Gastroesophageal sphincter (tissue), 3 donors: ENCODE data around the gene SLC35E2B.
"Not testable (repeated sequence)": the region's sequence is repeated elsewhere in the genome, so short reads cannot be mapped to it uniquely, and the experiment has no call there.

ENCODE experiments used
- EP300 ChIP-seq: sonication (generic); formaldehyde crosslinking; IDR thresholded peaks from one replicate; pipeline ENCODE4 v1.6.1; 2017; ENCODE audit warnings: antibody characterized with exemption, mild to moderate bottlenecking
- POLR2A ChIP-seq, 2 donors: fragments of 450-650 bp; IDR thresholded peaks; one replicate each; pipeline ENCODE4 v1.6.1; 2017; ENCODE audit warnings: antibody characterized with exemption in 2 of 2, mild to moderate bottlenecking in 2 of 2, moderate library complexity in 1 of 2
- POLR2AphosphoS5 ChIP-seq: sonication (generic); formaldehyde crosslinking; IDR thresholded peaks from one replicate; pipeline ENCODE4 v1.6.1; 2017; ENCODE audit warnings: antibody characterized with exemption
- TF ChIP-seq, protein P1 (sequence below), 4 experiments: fragments of 200-600 bp in 2 of 4; fragments of 450-650 bp in 2 of 4; sonication (generic) in 1 of 4; IDR thresholded peaks; one replicate each; pipeline ENCODE4 v1.5.1; 2017 to 2019; ENCODE audit warnings: antibody characterized with exemption in 4 of 4, mild to moderate bottlenecking in 2 of 4, moderate library complexity in 2 of 4

DNA sequence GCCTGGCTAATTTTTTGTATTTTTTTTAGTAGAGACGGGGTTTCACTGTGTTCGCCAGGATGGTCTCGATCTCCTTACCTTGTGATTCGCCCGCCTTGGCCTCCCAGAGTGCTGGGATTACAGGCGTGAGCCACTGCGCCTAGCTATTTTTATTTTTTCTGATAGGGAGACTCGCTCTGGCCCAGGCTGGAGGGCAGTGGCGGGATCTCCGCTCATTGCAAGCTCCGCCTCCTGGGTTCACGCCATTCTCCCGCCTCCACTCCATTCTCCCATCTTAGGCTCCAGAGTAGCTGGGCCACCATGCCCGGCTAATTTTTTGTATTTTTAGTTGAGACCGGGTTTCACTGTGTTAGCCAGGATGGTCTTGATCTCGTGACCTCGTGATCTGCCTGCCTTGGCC lies 33.5 kb upstream of the SLC35E2B start:
- TF ChIP-seq, protein P1, sequence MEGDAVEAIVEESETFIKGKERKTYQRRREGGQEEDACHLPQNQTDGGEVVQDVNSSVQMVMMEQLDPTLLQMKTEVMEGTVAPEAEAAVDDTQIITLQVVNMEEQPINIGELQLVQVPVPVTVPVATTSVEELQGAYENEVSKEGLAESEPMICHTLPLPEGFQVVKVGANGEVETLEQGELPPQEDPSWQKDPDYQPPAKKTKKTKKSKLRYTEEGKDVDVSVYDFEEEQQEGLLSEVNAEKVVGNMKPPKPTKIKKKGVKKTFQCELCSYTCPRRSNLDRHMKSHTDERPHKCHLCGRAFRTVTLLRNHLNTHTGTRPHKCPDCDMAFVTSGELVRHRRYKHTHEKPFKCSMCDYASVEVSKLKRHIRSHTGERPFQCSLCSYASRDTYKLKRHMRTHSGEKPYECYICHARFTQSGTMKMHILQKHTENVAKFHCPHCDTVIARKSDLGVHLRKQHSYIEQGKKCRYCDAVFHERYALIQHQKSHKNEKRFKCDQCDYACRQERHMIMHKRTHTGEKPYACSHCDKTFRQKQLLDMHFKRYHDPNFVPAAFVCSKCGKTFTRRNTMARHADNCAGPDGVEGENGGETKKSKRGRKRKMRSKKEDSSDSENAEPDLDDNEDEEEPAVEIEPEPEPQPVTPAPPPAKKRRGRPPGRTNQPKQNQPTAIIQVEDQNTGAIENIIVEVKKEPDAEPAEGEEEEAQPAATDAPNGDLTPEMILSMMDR (IDR thresholded peaks at IDR 0.05): not testable (repeated sequence)
- not testable (repeated sequence) for TF ChIP-seq POLR2AphosphoS5; EP300; POLR2A (IDR thresholded peaks at IDR 0.05)
